HG02840 (cell line): Measurements from ENCODE around the gene PDXK.
A peak's percentile ranks its signal among the peaks of the same experiment; 100 is the strongest.
"Not testable (repeated sequence)": the region's sequence is repeated elsewhere in the genome, so short reads cannot be mapped to it uniquely, and the experiment has no call there.

Source experiments
- ATAC-seq: cut with Tn5 transposase; IDR thresholded peaks from one replicate; pipeline ENCODE4 v1.9.1; 2021; ENCODE audit warnings: mild to moderate bottlenecking, moderate library complexity, moderate number of reproducible peaks; ENCODE audit not compliant: unreplicated experiment, low FRiP score

The PDXK gene

DNA sequence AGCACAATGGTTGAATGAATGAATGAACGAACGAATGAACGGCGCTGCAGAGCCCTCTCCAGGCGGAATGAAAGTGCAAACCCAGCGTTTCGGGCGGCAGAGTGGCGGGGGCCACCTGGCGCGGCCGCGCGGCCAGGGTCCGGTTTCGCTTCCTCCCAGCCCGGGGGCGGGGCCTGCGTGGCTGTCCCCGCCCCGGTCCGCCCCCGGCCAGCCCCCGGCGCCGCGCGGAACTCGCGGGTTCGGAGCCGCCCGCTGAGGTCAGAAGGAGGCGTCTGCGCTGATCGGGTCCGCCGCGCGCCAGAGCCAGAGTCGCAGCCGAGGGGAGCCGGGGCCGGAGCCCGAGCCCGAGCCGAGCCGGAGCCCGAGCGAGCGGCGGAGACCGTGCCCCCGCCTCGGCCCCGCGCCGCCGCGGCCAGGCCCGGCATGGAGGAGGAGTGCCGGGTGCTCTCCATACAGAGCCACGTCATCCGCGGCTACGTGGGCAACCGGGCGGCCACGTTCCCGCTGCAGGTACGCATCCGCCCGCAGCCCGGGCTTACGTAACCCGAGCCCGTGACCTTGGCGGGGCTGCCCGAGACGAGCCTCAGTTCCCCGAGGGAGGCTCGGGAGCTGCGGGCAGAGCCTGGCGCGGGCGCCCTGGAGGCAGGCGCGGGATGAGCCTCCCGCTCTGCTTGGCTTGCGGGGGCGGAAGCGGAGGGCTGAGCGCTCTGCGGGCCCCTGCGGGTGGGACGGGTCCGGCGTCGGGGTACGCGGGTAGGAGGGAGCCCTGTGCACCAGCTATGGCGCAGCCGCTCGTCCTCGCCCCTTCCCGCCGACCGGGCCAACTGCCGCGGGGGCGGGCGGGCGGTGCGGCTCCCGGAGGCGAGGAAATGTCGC is at the start of gene PDXK:
Gene PDXK (plus strand): TSS at position 258 of the 876 bp plus-strand sequence. CDS start 166 bp downstream, at position 424.
- ATAC-seq, result peak; percentile 60

DNA sequence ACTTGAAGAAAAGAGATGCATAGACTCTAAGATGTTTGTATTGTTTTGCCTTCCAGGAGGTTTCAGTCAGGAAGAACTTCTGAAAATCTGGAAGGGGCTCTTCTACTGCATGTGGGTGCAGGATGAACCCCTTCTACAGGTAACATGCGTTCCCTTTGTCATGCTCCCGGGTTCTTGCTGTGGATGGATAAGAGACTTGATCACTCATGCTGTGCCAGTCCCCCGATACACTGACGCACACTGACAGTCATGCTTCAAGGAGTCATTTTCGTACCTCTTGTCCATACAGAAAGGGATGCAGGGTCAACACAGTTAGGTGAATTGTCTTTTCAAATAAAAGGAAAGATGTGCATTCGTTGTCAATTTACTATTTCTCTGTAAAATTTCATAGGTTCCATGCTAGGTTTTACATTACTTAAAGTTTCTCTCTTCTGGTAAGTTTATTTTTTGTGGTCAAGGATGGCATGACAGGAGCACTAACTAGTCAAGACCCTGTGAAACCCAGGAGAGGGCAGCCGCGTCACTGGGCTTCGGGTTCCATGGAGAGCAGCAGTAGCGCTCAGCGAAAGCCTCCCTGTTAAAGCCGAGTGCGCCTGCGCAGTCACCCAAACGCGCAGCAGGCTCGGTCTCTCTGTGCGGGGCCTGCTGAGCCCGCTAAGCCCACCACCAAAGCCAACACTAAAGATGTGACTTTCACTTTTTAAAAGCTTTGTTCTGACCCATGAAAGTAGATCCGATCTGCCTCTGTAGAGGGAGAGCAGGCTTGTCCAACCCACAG is 48.9 kb upstream of the PDXK start:
- no peak for ATAC-seq

DNA sequence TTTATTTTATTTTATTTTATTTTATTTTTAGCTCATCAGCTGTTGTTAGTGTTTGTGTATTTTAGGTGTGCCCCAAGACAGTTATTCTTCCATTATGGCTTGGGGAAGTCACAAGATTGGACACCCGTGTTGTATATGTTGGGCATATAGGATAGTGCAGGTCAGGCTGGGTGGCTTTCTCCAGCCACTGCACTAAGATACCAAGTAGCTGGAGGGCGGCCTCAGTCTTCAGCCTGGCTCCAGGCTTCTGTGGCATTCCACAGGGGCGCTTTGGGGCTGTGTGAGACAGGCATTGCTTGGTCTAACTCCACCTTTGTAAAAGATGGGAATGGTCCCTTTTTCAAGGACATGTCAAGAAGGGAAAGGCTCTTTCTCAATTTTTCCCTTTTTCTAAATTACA is 43.1 kb upstream of the PDXK start:
- ATAC-seq, result no peak

DNA sequence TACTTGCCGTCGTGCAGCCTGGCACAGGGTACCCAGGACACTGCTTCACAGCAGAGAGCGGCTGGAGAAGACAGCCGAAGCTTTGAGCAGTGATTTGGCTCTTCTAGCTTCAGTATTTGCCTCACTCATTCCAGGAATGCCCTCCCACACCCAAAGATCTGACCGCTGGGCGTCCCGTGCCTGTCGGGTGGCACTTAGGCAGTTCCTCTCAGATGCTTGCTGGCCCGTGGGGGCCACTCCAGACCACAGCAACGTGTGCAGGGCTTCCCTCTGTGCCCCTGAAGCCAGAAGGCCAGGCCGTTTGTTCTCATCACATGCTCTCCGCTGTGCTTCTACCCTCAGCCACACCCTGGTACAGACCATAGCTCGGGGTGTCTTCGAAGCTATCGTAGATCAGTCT is 42.5 kb upstream of the PDXK start:
- no peak for ATAC-seq

DNA sequence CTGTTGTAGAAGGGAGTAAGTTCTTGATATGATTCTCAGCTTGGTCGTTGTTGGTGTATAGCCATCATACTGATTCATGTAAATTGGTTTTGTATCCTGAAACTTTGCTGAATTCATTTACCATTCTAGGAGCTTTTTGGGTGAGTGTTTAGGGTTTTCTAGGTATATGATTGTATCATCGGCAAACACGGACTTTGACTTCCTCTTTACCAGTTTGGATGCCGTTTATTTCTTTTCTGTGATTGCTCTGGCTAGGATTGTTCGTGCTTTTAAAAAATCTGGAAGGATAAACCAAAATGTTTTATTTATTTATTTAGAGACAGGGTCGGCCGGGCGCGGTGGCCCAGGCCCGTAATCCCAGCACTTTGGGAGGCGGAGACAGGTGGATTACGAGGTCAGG is 39.0 kb upstream of the PDXK start:
- ATAC-seq, result no peak

DNA sequence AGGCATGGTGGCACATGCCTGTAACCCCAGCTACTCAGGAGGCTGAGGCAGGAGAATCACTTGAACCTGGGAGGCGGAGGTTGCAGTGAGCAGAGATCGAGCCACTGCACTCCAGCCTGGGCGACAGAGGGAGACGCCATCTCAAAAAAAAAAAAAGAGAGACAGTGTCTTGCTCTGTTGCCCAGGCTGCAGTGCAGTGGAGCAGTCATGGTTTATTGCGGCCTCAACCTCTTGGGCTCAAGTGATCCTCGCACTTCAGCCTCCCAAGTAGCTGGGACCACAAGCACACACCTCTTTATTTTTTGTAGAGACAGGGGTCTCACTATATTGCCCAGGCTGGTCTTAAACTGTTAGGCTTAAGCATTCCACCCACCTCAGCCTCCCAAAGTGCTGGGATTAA is 38.5 kb upstream of the PDXK start:
- not testable (repeated sequence) for ATAC-seq

DNA sequence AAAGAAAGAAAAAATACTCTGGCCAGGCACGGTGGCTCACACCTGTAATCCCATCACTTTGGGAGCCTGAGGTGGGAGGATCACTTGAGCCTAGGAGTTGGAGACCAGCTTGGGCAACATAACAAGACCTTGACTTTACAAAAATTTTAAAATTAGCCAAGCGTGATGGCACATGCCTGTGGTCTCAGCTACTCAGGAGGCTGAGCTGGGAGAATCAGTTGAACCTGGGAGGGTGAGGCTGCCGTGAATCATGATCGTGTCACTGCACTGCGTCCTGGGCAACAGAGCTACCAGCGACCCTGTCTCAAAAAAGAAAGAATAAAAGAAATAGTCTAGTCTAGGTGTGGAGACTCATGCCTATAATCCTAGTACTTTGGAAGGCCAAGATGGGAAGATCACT is 37.3 kb upstream of the PDXK start:
- ATAC-seq, result no peak

DNA sequence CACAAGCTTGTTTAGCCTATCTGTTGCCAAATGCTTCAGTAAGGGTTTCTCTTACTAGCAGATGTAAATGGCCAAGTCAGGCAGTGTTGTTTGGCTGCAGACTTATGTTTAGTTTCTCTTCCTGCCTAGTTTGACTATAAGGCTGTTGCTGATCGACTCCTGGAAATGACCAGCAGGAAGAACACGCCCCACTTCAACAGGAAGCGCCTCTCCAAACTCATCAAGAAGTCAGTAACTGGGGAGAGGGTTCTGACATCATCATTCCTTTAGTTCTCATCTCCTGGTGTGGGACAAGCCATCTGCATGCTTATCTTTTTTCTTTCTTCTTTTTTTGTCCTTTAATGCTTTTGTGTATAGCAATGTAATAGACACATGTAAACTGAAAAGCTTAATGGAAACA is 34.5 kb upstream of the PDXK start:
- no peak for ATAC-seq

DNA sequence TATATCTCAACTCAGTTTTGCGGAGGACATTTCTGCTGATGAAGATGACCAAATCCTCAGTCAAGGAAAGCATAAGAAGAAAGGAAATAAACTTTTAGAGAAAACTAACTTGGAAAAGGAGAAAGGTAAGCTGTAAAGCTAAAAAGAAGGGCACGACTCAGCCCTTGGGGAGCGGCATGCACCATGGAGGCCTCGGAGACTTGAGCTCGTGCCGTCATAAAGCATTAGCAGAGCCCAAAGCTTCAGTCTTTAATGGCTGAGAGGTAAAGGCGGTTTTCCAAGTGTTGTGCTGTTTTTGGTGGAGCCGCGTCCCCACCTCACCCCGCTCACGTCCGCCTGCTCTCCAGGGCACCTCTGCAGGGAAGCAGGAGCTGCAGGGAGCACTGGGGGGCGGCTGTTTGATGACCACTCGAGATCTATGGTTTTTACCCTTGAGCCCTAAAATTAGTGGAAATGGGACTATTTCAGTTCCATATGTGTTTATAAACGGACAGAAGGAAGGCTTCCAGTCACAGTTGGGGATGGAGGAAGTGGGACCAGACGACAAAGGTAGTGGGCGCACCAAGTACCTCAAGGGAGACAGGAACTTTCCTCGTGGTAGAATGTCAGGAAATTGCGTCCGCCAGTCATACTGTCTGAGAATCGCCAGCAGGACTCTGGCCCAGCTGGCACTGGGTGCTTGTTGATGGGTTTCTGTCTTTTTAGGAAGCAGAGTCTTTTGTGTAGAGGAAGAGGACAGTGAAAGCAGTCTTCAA is 31.9 kb upstream of the PDXK start:
- no peak for ATAC-seq

DNA sequence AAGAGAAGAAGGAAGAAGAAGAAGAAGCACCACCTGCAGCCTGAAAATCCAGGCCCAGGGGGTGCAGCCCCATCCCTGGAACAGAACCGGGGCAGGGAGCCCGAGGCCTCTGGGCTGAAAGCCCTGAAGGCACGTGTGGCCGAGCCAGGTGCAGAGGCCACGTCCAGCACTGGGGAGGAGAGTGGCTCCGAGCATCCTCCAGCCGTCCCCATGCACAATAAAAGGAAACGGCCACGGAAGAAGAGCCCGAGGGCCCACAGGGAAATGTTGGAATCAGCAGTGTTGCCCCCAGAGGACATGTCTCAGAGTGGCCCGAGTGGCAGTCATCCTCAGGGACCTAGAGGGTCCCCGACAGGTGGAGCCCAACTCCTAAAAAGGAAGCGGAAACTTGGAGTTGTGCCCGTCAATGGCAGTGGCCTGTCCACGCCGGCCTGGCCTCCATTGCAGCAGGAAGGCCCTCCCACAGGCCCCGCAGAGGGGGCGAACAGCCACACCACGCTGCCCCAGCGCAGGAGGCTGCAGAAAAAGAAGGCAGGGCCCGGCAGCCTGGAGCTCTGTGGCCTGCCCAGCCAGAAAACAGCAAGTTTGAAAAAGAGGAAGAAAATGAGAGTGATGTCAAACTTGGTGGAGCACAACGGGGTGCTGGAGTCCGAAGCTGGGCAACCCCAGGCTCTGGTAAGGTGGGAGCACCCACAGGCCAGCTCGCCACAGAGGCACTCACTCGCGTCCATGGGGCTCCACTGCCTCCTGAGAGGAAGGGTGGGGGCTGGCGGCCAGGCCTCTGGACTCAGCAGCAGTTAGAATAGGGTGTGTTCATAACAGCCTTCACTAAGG is 31.1 kb upstream of the PDXK start:
- no peak for ATAC-seq

DNA sequence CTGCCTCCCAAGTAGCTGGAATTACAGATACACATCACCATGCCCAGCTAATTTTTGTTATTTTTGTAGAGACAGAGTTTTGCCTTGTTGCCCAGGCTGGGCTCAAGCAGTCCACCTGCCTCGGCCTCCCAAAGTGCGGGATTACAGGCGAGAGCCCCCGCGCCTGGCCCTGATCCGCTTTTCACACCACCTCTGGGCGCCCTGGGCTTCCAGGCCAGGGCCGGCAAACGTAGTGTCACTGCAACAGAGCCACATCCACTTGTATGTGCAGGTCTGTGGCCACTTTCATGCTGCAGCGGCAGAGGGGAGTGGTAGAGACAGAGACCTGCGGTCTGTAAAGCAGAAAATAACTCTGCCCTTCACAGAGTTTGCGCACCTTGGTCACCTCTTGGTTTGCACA is 30.0 kb upstream of the PDXK start:
- no peak for ATAC-seq

DNA sequence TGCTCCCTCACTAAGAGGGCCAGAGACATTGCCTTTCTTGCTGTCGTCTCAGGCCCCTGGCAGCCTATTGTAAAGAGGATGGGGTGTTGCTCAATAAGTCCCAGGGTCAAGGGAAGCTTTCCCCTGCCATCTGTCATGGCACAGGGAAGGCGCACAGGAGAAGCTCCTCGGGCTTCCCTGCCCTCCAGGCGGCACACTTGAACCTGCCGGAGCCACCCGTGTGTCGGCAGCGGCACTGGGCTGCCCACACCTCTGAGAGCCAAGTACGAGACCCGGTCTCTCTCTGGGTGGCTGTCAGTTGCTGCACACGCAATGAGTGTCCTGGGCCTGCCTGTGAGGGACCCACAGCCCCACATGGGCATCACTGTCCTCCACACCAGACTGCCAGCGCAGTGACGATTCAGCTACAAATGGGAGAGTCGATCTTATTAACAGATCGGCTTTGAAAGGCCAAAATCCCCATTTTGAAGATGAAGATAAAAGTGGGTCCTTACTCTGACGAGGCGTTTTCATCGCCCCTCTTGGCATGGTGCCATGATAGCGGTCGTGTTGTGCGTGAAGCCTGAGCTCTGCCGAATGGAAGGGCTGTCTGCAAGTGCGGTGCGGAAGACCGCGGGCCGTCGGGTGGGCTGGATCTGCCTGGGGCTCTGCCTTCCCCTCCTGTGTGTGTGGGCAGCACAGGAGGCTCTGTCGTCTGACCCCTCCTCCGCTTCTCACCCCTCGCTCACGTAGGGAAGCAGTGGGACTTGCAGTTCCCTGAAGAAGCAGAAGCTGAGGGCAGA is 29.2 kb upstream of the PDXK start:
- no peak for ATAC-seq

DNA sequence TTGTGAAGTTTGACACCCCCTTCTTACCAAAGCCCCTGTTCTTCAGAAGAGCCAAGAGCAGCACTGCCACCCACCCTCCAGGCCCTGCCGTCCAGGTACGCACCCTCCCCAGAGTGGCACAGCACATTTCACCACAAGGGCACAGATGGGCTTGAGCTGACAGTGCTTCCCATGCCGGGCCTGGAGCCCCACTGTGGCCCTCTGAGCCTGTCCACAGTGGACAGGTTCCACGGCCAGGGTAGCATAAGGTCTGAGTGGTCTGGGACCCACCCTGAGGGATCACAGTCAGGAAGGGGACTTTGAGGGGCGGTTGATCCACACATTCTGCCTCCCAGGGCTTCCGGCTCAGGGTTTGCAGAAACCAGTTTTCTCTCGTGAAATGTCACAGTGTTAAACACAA is 28.6 kb upstream of the PDXK start:
- no peak for ATAC-seq

DNA sequence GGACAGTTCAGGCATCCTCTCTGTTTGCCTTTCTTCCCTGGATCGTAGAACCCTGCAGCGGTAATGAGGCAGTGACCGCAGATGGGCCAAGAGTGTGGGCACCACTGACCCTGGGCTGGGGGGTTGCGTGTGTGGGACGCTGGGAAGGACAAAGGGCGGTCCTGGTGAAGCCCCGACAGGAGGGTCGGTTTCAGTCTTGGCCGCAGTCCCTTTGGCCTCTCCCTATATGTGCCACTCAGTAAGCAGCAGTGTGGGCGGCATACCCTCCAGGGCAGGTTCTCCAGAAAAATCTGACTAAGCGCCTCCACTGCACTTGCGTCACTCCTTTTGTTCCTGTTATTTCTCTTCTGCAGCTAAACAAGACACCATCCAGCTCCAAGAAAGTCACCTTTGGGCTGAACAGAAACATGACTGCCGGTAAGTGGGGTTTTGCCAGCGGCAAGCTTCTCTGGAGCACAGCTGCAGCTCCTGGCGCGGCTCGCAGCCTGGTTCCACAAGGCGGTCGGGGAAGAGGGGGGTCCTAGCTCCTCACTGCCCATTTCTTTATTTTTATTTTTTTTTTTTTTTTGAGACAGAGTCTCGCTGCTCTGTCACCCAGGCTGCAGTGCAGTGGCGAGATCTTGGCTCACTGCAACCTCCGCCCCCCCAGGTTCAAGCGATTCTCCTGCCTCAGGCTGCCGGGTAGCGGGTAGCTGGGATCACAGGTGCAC is 27.7 kb upstream of the PDXK start:
- ATAC-seq, result no peak

DNA sequence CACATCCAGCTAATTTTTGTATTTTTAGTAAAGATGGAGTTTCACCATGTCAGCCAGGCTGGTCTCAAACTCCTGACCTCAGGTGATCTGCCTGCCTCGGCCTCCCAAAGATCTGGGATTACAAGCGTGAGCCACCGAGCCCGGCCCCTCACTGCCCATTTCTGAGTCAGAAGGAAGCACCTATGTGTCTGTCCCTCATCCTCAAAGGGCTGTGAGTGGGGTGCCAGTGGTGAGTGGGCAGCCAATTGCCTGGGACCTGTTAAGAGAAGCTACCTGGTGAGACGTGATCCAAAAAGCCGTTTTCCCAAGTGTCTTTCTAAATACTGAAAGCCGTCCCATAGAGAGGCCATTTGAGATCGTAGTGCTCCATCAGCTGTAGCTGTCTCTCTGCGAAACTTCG is 27.1 kb upstream of the PDXK start:
- no peak for ATAC-seq

DNA sequence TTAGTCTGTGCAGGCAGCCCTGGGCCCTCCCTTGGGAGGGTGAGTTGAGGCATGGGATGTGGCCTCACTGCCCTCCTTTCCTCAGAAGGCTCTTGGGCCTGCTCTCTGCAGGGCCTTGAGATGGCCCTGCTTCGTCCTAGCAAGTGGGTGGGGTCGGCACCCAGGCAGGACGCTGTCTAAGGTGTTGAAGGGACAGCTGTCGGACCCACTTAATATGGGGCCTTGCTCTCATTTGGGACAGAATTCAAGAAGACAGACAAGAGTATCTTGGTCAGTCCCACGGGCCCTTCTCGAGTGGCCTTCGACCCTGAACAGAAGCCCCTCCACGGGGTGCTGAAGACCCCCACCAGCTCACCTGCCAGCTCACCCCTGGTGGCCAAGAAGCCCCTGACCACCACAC is 26.0 kb upstream of the PDXK start:
- ATAC-seq, result no peak

DNA sequence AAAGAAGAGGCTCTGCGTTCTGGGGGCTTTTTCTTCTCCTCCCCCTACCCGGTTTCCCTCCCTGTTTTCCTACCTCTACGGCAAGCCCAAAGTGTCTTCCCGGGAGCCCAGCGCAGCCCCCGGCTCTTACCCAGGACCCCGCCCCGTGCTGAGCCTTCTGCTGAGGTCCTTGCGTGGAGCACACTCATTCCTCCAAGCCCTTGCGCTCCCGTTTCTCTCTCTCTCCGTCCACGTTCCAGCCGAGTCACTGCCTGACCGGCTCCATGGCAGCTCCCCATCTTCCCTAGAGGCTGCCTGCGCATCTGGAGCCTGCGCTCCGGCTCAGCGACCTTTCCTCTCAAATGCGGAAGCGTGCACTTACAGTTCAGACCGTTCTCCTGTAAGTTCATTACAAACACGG is 24.9 kb upstream of the PDXK start:
- ATAC-seq, result no peak

DNA sequence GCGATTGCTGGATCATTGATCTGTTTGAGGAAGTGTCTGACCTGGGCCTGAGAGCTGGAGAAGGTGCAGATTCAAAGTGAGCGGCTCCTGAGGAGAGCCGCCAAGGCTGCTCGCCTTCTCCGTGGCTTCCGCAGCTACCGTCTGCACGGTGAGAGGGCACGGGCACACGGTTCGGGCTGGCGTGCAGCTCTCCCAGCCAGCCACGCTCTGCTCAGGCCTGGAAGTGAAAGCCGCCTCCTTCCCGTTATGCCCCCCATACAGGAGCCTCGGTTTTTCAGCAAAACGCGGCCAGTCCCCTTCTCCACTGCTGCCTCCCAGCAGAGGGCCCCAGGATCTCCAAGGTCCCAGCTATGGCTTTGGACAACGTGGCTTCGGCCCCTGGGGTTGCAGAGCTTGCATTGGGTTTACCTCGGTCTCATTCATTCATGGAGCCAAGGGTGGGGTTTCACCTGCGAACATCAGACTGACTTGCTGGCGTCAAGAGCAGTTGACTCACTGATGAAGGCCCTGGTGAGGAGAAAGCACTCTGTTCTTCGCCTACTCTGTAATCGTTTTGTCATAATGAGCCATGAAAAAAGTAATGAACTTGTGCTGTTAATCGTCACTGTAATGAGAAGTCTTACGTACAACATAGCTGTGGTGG is 24.4 kb upstream of the PDXK start:
- no peak for ATAC-seq
